Right ventricle myocardium inferior (tissue), 1 donor: ENCODE data around the gene RPS3. TPM values are rescaled to one million over a fixed set of nuclear protein-coding genes. Genes with fewer than 3 reads are reported as not detected.
A peak's percentile ranks its signal among the peaks of the same experiment; 100 is the strongest.

Source experiments
- ATAC-seq: fragments of 200-7000 bp; cut with Tn5 transposase; one replicate; pipeline ENCODE4 v1.9.1; 2020; ENCODE audit warnings: mild to moderate bottlenecking, moderate library complexity
- DNase-seq: peaks from one replicate; pipeline ENCODE4 v3.0.0; 2021; ENCODE audit errors: missing footprints
- intact Hi-C: fragments of 100-400 bp; cut with DNase I; formaldehyde crosslinking; loops from one replicate; pipeline ENCODE4 v1.11.0; 2022
- total RNA-seq: library from RNA; stranded (reverse); fragmentation: NEBNext Ultra II Directional; extraction: Animal tissue kit (Norgen Biotek cat#: 25700); gene quantifications from one replicate; pipeline ENCODE4 v1.2.1, GENCODE V29; 2021
- donor health status: DM: no; HTN: yes; CAD: no; lungs with severe emphysema.

The RPS3 gene
- total RNA-seq, 1 donor from 2014 or later: 972 TPM

DNA sequence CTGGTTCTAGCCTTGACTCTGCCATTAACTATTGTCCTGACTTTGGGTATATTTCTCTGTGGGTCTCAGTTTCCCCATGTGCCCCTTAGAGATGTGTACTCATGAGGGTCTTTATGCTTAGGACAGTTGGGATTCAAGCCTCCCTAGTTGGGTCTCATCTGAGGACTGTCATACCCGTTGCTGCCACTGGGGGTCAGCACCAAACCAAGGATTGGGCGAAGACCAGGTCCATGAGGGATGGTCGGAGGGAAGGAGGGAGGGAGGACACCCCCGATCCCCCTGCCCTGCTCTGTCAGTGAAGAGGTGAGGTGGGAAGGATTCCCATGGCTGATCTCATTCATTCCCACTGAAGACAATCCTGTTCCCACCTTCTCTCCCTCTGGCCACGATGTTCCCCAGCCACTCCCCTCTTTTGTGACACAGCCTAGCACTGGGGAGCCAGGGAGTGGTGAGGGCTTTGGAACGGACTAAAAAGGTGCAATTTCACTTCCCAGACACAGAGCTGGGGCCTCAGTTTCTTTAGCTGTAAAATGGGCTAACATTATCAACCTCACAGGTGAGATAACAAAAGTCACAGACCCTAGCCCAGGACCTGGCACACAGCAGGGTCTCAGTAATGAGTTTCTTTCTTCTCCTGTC is 46.1 kb downstream of the RPS3 start:
- ATAC-seq: peak; percentile 59
- intact Hi-C loops: loop anchor here (1.0 kb wide), 2 partner anchors 80 to 87 kb away; partner anchors contain the start of gene GDPD5
- peak; percentile 75 for DNase-seq

DNA sequence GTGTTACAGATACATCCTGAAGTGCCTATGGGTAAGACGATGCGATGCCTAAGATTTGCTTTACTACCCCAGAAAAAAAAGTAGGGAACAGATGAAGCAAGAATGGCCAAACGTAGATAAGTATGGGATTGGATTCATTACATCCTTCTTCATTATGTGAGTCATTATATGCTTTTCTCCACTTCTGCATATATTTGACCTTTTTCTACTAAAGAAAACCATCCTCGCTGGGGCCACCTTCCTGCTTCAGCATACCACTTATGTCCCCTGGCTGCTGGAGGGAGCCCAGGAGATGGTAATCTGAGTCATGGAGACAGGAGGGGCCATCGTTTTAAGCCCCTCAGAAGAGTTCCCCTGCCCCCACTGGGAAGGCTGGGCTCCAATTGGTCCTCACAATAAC is 48.1 kb downstream of the RPS3 start:
- intact Hi-C loops: no loop called here
- peak; percentile 39 for DNase-seq
- ATAC-seq: no peak

GRCh38 chr11:75449271-75449670 is 50.0 kb downstream of the RPS3 start:
- intact Hi-C loops: no loop called here
- ATAC-seq (no peak), DNase-seq (peak; percentile 42)

DNA sequence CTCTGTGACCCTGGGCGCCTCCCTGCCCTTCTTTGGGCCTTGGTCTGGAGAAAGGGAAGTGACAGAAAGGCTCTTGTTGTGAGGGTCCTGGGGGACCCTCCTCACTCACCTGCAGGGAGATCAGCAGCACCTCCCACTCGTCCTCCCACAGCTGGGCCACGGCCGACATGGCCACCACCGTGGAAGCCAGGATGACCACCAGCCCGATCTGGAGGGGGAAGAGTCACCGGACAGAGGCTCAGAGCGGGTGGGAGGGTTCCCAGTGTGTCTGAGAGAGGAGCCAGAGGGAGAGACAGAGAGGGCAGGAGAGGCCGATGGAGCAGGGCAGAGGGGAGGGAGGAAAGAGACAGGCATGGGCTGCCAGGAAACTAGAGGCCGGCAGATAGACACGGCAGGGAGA is 50.5 kb downstream of the RPS3 start:
- intact Hi-C loops: no loop called here
- DNase-seq: peak; percentile 55
- no peak for ATAC-seq

GRCh38 chr11:75450236-75450635 is 50.9 kb downstream of the RPS3 start:
- DNase-seq: peak; percentile 62
- intact Hi-C loops: no loop called here
- no peak for ATAC-seq

DNA sequence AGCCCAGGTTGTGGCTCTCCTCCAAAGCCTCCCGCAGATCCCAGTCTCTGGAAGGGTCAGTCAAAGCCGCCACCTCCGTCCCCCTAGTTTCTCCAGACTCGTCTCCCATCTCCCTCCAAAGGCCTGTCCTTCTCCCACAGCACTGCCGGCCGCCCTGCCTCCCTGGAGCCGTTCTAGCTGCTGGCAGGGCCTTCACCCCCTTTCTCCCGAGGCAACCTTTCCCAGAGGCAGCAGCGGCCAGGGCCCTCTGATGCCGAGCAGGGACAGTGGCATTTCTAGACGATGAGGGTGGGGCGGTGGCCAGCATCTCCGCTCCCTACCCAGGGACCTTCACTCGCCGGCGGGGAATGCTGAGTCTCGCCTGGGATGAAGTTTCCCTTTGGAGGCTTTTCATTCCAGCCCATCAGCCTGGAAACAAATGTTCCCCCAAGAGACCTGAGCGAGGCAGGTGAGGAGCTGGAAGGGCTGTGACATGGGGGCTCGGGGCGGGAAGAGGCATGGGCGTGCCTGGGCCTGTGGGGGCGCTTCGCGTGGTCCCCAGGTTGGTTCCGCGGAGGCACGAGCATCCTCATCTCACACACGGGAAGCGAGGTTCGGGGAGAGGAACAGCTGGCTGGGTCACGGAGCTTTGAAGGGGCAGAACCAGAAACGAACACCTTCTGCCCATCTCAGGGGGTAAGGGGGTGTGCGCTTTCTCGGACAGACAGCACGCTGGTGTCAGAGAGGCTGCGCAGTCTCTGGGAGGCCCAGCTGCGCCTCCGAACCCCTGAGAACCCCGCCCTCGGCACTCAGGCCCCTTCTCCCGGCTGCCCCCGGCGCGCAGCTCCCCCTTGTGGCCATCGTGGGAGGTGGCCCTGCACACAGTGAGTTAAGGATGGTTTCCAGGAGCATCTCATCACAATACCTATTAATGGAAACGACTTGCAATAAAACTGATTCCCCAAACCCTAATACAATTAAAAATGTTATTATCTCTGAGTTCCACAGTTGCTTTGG is 51.8 kb downstream of the RPS3 start:
- intact Hi-C loops: no loop called here
- ATAC-seq (no peak), DNase-seq (peak; percentile 35)

DNA sequence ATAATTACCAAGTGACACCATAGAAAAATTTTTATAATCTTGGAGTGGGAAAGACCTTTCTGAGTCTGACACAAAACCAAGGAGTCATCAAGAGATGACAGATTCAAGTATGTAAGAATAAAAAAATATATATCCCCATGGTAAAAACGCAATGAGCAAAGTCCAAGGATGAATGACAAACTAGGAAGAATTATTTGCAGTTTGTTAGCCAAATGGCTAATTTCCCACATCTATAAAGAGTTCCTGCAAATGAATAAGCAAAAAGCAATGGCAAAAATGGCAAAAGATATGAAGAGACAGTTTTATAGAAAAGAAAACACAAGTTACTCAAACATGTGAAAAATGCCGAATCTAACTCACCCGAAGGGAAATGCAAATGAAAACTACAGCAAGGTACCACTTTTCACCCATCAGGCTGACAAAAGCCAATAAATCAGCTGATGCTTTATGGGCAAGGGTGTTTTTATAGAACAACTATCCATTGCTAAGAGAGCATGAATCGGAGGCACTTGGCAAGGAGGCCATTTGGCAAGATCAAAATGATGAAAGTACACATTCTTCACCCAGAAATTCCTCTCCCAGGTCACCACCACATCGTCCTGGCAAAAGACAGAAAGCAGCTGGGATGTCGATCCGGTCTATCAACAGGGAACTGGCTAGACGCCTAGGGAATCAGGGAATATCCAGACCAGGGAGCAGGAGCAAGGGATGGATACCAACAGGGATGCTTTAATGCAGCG is 54.8 kb downstream of the RPS3 start:
- ATAC-seq (no peak), DNase-seq (no peak)
- intact Hi-C loops: no loop called here

GRCh38 chr11:75454987-75455386 is 55.7 kb downstream of the RPS3 start:
- intact Hi-C loops: no loop called here
- ATAC-seq: no peak
- DNase-seq: peak; percentile 63

Other genes with a start within 250 kb of the RPS3 start
- gene SLCO2B1, start 248.4 kb upstream of the RPS3 start, total RNA-seq: 33.4 TPM
- gene TPBGL, start 158.7 kb upstream of the RPS3 start, total RNA-seq: 0.16 TPM
- gene ARRB1, start 47.9 kb upstream of the RPS3 start, total RNA-seq: 30.3 TPM
- gene KLHL35, start 33.7 kb downstream of the RPS3 start, total RNA-seq: 0.68 TPM
- gene GDPD5, start 126.4 kb downstream of the RPS3 start, total RNA-seq: 7.7 TPM
- gene SERPINH1, start 162.7 kb downstream of the RPS3 start, total RNA-seq: 65.8 TPM